ENCODE measurements around the gene FOXP1. TPM values are rescaled to one million over a fixed set of nuclear protein-coding genes. Genes with fewer than 3 reads are reported as not detected.

FOXP1 gene
- total RNA-seq, 1 donor from 2014 or later: 31.1 TPM

DNA sequence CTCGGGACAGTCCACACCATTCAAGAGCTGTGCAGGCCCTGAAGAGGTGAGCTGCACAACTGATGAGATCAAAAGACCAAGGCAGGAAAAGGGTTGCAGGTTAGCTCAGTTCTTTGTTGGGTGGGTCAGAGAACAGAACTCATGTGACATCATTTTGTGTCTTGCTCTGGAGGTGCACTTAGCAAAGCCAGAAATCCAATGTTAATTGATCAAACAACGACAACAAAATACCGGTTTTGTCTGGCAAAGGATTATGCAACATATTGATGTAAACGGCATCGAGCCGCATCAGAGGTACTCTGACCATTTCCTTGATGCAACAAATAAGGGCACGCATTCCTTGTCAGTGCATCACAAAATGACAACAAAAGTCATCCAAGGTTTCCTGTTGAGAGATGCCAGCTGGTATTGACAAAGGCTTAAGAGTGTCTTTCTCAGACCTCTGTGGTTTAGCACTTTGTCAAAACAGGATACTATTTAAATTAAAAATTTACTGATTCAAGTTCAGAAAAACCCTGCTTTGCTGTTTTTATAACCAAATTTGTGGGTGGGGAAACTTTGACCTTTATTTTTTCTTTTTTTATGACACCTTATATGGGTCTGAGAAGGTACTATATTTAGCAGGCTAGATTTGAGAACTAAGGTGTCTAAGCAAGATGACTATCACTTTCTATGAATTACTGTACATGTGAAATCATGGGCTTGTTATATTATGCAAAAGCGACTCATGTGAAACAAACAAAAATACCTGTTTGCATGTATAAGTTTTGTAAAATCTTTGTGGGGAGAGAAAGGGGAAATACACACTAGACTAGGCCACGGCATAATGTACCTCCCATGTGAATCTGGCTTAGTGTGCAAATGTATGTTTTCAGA is 496.1 kb downstream of the FOXP1 start:
- Mint-ChIP-seq H3K27ac (ENCODE audit: unreplicated experiment) (no peak overlapping the region), H3K27me3 (ENCODE audit: unreplicated experiment) (no peaks in the 10 kb centered on the region)

DNA sequence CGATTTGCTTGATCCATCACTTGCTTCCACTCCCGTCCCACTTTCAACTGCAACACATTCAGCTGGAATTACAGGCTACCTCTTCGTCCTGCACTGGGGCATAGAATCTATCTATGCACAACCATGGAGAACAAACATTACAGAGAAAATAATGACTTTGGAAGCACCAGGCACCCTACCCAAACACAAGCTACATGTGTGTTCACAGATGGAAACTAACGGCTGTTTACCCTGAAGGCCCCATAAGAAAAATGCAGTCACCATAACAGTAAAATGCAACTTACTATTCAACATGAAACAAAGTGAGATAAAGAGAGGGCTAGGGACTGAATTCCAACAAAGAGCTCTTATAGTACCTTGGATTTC is 496.8 kb downstream of the FOXP1 start:
- Mint-ChIP-seq H3K36me3 (ENCODE audit: unreplicated experiment) (no peaks in the 10 kb centered on the region), H3K4me1 (ENCODE audit: low read depth, unreplicated experiment) (no peaks in the 10 kb centered on the region), H3K27me3 (ENCODE audit: unreplicated experiment) (no peaks in the 10 kb centered on the region), H3K4me3 (ENCODE audit: unreplicated experiment) (no peak overlapping the region), H3K27ac (ENCODE audit: unreplicated experiment) (no peak overlapping the region), H3K9me3 (ENCODE audit: unreplicated experiment) (no peaks in the 10 kb centered on the region)
- no peak for DNase-seq
- TF ChIP-seq, protein P1, sequence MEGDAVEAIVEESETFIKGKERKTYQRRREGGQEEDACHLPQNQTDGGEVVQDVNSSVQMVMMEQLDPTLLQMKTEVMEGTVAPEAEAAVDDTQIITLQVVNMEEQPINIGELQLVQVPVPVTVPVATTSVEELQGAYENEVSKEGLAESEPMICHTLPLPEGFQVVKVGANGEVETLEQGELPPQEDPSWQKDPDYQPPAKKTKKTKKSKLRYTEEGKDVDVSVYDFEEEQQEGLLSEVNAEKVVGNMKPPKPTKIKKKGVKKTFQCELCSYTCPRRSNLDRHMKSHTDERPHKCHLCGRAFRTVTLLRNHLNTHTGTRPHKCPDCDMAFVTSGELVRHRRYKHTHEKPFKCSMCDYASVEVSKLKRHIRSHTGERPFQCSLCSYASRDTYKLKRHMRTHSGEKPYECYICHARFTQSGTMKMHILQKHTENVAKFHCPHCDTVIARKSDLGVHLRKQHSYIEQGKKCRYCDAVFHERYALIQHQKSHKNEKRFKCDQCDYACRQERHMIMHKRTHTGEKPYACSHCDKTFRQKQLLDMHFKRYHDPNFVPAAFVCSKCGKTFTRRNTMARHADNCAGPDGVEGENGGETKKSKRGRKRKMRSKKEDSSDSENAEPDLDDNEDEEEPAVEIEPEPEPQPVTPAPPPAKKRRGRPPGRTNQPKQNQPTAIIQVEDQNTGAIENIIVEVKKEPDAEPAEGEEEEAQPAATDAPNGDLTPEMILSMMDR (IDR thresholded peaks at IDR 0.05; ENCODE audit: partially characterized antibody, unreplicated experiment): no peak

More for the DNA sequence above, 496.1 kb downstream of the FOXP1 start:
- H3K9me3 Mint-ChIP-seq (ENCODE audit: unreplicated experiment): no peaks in the 10 kb centered on the region
- no peaks in the 10 kb centered on the region for H3K4me1 Mint-ChIP-seq (ENCODE audit: low read depth, unreplicated experiment)
- no peak overlapping the region for H3K4me3 Mint-ChIP-seq (ENCODE audit: unreplicated experiment)
- DNase-seq: no peak
- no peaks in the 10 kb centered on the region for H3K36me3 Mint-ChIP-seq (ENCODE audit: unreplicated experiment)
- TF ChIP-seq, protein P1 (IDR thresholded peaks at IDR 0.05; ENCODE audit: partially characterized antibody, unreplicated experiment): no peak

DNA sequence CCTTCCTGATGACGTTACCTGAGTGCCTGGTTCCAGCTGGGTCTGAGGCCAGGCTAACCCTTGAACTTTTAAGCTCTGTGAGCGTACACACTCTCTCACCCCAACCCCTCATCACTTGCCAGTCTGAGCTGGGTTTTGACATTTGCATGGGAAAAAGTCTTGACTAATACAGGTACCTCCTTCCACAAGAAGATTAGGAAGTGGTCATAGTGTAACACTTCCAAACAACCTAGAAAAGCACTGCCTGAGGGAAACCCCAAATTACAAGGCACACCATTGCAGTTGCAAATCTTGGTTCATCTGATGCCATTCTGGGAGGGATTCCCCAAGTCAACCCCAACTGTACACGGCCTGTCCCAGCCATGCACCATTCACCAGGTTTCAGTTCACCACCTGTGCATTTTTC is 499.8 kb downstream of the FOXP1 start:
- Mint-ChIP-seq H3K27me3 (ENCODE audit: unreplicated experiment) (no peaks in the 10 kb centered on the region), H3K27ac (ENCODE audit: unreplicated experiment) (no peak overlapping the region)

DNA sequence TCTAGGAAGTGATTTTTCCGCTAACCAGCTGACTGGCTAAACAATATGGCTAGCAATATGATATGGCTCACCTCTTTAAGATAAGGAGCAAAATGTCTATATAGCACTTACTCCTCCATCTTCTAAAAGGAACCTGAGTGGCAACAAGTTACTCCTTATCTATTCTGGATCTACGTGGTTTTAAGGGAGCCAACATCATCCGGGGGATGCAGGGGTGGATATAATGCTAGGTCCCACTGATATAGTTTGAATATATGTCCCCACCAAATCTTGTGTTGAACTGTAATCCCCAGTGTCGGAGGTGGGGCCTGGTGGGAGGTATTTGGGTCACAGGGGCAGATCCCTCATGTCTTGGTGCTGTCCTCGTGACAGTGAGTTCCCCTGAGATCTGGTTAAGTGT is 500.7 kb downstream of the FOXP1 start:
- H3K27me3 Mint-ChIP-seq (ENCODE audit: unreplicated experiment): no peaks in the 10 kb centered on the region
- TF ChIP-seq, protein P1 (IDR thresholded peaks at IDR 0.05; ENCODE audit: partially characterized antibody, unreplicated experiment): no peak
- H3K9me3 Mint-ChIP-seq (ENCODE audit: unreplicated experiment): no peaks in the 10 kb centered on the region
- DNase-seq: no peak
- no peaks in the 10 kb centered on the region for H3K4me1 Mint-ChIP-seq (ENCODE audit: low read depth, unreplicated experiment)
- H3K27ac Mint-ChIP-seq (ENCODE audit: unreplicated experiment): no peak overlapping the region
- H3K36me3 Mint-ChIP-seq (ENCODE audit: unreplicated experiment): no peaks in the 10 kb centered on the region
- no peak overlapping the region for H3K4me3 Mint-ChIP-seq (ENCODE audit: unreplicated experiment)

More for the DNA sequence above, 499.8 kb downstream of the FOXP1 start:
- H3K9me3 Mint-ChIP-seq (ENCODE audit: unreplicated experiment): no peaks in the 10 kb centered on the region
- no peaks in the 10 kb centered on the region for H3K36me3 Mint-ChIP-seq (ENCODE audit: unreplicated experiment)
- TF ChIP-seq, protein P1 (IDR thresholded peaks at IDR 0.05; ENCODE audit: partially characterized antibody, unreplicated experiment): no peak
- no peaks in the 10 kb centered on the region for H3K4me1 Mint-ChIP-seq (ENCODE audit: low read depth, unreplicated experiment)
- H3K4me3 Mint-ChIP-seq (ENCODE audit: unreplicated experiment): no peak overlapping the region
- no peak for DNase-seq

DNA sequence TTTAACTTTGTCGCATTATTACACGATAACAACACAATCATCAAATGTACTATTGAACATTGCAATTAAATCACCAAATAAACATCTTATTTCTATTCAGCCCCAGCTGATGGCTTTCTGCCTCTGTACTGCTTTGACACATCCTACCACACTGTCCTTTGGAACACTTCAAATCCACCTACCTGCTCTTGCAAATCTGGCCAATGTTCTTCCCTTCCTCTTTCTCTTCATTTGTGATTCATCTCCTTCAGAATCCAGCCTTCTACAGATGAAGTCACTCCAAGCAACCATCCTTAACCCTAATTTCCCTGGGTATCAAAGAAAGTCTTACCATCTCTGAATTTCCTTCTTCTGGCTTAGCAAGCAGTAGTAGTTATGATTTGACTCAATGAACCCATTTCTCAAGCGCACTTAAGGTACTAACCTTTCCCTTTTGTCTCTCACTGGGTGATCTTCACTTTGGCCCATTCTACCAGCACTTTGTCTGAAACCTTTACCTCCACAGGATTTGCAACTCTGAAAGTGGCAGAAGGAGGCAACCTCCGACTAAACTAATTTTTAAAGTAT is 502.9 kb downstream of the FOXP1 start:
- Mint-ChIP-seq H3K9me3 (ENCODE audit: unreplicated experiment) (no peaks in the 10 kb centered on the region), H3K4me1 (ENCODE audit: low read depth, unreplicated experiment) (no peaks in the 10 kb centered on the region), H3K4me3 (ENCODE audit: unreplicated experiment) (no peak overlapping the region), H3K36me3 (ENCODE audit: unreplicated experiment) (no peaks in the 10 kb centered on the region), H3K27ac (ENCODE audit: unreplicated experiment) (no peak overlapping the region), H3K27me3 (ENCODE audit: unreplicated experiment) (no peaks in the 10 kb centered on the region)
- TF ChIP-seq, protein P1 (IDR thresholded peaks at IDR 0.05; ENCODE audit: partially characterized antibody, unreplicated experiment): no peak
- DNase-seq: no peak

Measured in glutamatergic neuron (in vitro differentiated cells).